AG04449 (cell line): ENCODE data around the gene TRIM25.

Experiments
- CTCF ChIA-PET: fragments of 350-600 bp; formaldehyde crosslinking; extraction: SDS; loops from one replicate; lab custom pipeline; 2021; ENCODE audit warnings: antibody characterized with exemption; lab: Yijun Ruan, JAX
- POLR2A ChIA-PET: fragments of 400-600, 350-600 bp; formaldehyde crosslinking; extraction: SDS; loops from one replicate; lab custom pipeline; 2020; ENCODE audit warnings: antibody characterized with exemption, inconsistent platforms; lab: Yijun Ruan, JAX
- DNase-seq: peaks from one replicate; pipeline ENCODE4 v3.0.0-alpha.2; 2010; ENCODE audit warnings: low read depth, low spot score
- H3K4me3 ChIP-seq: 2 replicates; pipeline ENCODE4 v1.5.1; 2011; ENCODE audit warnings: low read depth, mild to moderate bottlenecking, control low read depth, low read length
- CTCF ChIP-seq: IDR thresholded peaks from one replicate; pipeline ENCODE4 v1.5.1; 2011; ENCODE audit warnings: mild to moderate bottlenecking, moderate library complexity, low read length, control low read depth, inconsistent platforms; ENCODE audit not compliant: insufficient read depth; ENCODE audit errors: missing control alignments

Gene TRIM25

DNA sequence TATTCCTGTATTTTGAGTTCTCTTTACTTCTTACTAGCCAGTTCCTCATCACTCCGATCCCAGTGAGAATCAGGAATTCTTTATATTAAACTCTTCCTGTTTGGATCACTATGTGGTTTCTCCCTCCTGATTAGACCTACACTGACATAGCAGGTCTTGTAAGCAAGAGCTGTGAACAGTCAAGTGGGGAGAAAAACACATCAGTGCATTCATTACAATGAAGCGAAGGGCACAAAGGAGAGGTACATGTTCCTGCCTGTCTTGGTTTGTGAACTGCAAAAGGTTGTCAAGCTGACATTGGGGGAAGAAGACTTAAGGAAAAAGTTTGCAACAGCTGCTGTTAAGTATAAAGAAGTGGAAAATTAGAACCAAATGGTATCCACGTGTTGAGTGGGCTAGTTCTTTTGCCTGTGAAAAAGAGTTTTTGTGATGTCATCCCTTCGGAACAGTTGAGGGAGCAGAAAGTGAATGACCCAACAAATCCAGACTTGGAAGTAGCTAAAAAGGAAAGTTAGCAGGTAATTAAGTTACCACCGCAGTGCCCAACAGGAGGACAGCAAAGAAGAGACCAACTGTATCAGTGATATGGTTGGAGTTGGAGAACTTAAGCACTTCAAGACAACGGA is 23.0 kb upstream of the TRIM25 start:
- ChIA-PET POLR2A (interaction anchor here (1.5 kb wide), 1 partner anchor 23 kb away, joined by 3 read pairs; the partner anchor contains the start of gene TRIM25), CTCF (interaction anchor here (0.8 to 2.3 kb wide), 6 partner anchors 9 to 122 kb away, joined by 3 to 38 read pairs (median 4); no protein-coding TSS in a partner anchor)
- DNase-seq = no peak
- no peak overlapping the region for H3K4me3 ChIP-seq
- no peak for TF ChIP-seq CTCF

GRCh38 chr17:56935461-56935860 is 21.6 kb upstream of the TRIM25 start:
- CTCF ChIA-PET = interaction anchor here (1.4 to 2.3 kb wide), 2 partner anchors 116 to 121 kb away, joined by 4 to 38 read pairs; no protein-coding TSS in a partner anchor
- no peak for DNase-seq
- TF ChIP-seq CTCF = no peak
- no peak overlapping the region for H3K4me3 ChIP-seq
- POLR2A ChIA-PET = no interaction called here

DNA sequence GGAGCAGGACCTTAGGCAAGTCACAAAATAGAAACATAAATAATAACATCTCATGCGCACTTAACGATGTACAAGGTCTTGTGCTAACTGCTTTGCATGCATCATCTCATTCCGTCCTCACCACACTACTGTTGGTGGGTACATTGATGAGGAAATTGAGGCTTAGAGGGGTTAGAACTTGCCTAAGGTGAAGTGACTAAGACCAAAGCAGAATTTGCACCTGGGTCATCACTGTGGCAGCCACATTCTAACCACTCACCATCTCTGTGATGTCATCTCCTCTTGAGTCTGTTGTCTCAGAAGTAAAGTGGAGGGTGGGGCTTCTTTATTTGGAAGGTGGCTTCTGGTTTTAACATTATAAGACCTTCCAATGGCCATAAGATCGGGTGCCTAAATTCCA is 20.4 kb upstream of the TRIM25 start:
- no peak for DNase-seq
- ChIA-PET POLR2A (no interaction called here), CTCF (interaction anchor here (7.8 kb wide), 1 partner anchor 115 kb away, joined by 48 read pairs; no protein-coding TSS in a partner anchor)
- no peak for TF ChIP-seq CTCF
- H3K4me3 ChIP-seq = no peak overlapping the region

GRCh38 chr17:56933868-56934267 is 20.0 kb upstream of the TRIM25 start:
- POLR2A ChIA-PET = interaction anchor here (1.9 kb wide), 1 partner anchor 20 kb away, joined by 4 read pairs; the partner anchor contains the start of gene TRIM25
- no peak for TF ChIP-seq CTCF
- no peak for DNase-seq
- H3K4me3 ChIP-seq = no peak overlapping the region
- CTCF ChIA-PET = interaction anchor here (7.8 kb wide), 1 partner anchor 115 kb away, joined by 48 read pairs; no protein-coding TSS in a partner anchor

- H3K4me3 ChIP-seq = no peak overlapping the region
- ChIA-PET POLR2A (interaction anchor here (1.9 kb wide), 1 partner anchor 19 kb away, joined by 4 read pairs; the partner anchor contains the start of gene TRIM25), CTCF (interaction anchor here (1.0 to 7.8 kb wide), 3 partner anchors 9 to 114 kb away, joined by 4 to 48 read pairs (median 4); partner anchors contain the start of gene COIL)
- TF ChIP-seq CTCF = no peak
- no peak for DNase-seq
These were observed 19.4 kb upstream of the TRIM25 start for GRCh38 chr17:56933151-56933745.
